CD4-positive, alpha-beta T cell treated with Interleukin-12 subunit alpha and Interleukin-12 subunit beta, for 1 hour (primary cell): ENCODE data around the gene PPP1R16B.
"Not testable (repeated sequence)": the region's sequence is repeated elsewhere in the genome, so short reads cannot be mapped to it uniquely, and the experiment has no call there.

Experiments used
- DNase-seq: peaks from one replicate; pipeline ENCODE4 v3.0.0-alpha.2; 2020

PPP1R16B gene

GRCh38 chr20:38855356-38855755 is 49.9 kb downstream of the PPP1R16B start:
- DNase-seq: no peak

- DNase-seq: no peak
Observed at GRCh38 chr20:38856570-38856969, 51.1 kb downstream of the PPP1R16B start.

GRCh38 chr20:38857703-38858102 is 52.2 kb downstream of the PPP1R16B start:
- DNase-seq: no peak

- peak; percentile 54 for DNase-seq
Observed at GRCh38 chr20:38859070-38859690, 53.7 kb downstream of the PPP1R16B start.

GRCh38 chr20:38859857-38860256 is 54.4 kb downstream of the PPP1R16B start:
- not testable (repeated sequence) for DNase-seq

GRCh38 chr20:38861071-38861401 is 55.5 kb downstream of the PPP1R16B start:
- no peak for DNase-seq

GRCh38 chr20:38862226-38862625 is 56.7 kb downstream of the PPP1R16B start:
- no peak for DNase-seq

- DNase-seq: peak; percentile 70
Observed at GRCh38 chr20:38863024-38863851, 57.7 kb downstream of the PPP1R16B start.

GRCh38 chr20:38864662-38865061 is 59.2 kb downstream of the PPP1R16B start:
- no peak for DNase-seq

GRCh38 chr20:38866265-38867061 is 61.0 kb downstream of the PPP1R16B start:
- DNase-seq: no peak

- no peak for DNase-seq
Observed at GRCh38 chr20:38867062-38867359, 61.5 kb downstream of the PPP1R16B start.

- peak; percentile 38 for DNase-seq
Observed at GRCh38 chr20:38870733-38871559, 65.4 kb downstream of the PPP1R16B start.

GRCh38 chr20:38871560-38871953 is 66.1 kb downstream of the PPP1R16B start:
- DNase-seq: no peak

- no peak for DNase-seq
Observed at GRCh38 chr20:38872036-38872435, 66.5 kb downstream of the PPP1R16B start.

- no peak for DNase-seq
Observed at GRCh38 chr20:38872491-38873049, 67.1 kb downstream of the PPP1R16B start.

GRCh38 chr20:38873050-38873581 is 67.6 kb downstream of the PPP1R16B start:
- DNase-seq: peak; percentile 84

GRCh38 chr20:38874460-38875174 is 69.1 kb downstream of the PPP1R16B start:
- peak; percentile 62 for DNase-seq

- DNase-seq: peak; percentile 83
Observed at GRCh38 chr20:38875175-38875993, 69.9 kb downstream of the PPP1R16B start.

GRCh38 chr20:38877483-38877882 is 72.0 kb downstream of the PPP1R16B start:
- DNase-seq: no peak

- DNase-seq: no peak
Observed at GRCh38 chr20:38878866-38879265, 73.4 kb downstream of the PPP1R16B start.
